ENCODE data around the gene HSP90B1. TPM values are rescaled to one million over a fixed set of nuclear protein-coding genes. Genes with fewer than 3 reads are reported as not detected.

HSP90B1 gene
- polyA plus RNA-seq, 1 experiment = 272 TPM

GRCh38 chr12:103944964-103945363 lies 14.8 kb downstream of the HSP90B1 start:
- POLR2A ChIA-PET = no interaction called here

GRCh38 chr12:103947871-103948555 lies 17.8 kb downstream of the HSP90B1 start:
- CTCF ChIA-PET = no interaction called here
- POLR2A ChIA-PET = interaction anchor here (0.6 kb wide), 1 partner anchor 212 kb away, joined by 3 read pairs; no protein-coding TSS in a partner anchor
- peaks cover 17% of the 10 kb centered on the region for H3K36me3 ChIP-seq (ENCODE audit: control insufficient read depth, insufficient read depth, low read length)
- H3K27me3 ChIP-seq (ENCODE audit: control insufficient read depth, insufficient read depth, low read length) = no peaks in the 10 kb centered on the region
- DNase-seq (ENCODE audit: low read depth) = no peak
- no peak overlapping the region for H3K4me3 ChIP-seq (ENCODE audit: low read depth, low read length)
- no peak for TF ChIP-seq CTCF (IDR thresholded peaks at IDR 0.05; ENCODE audit: insufficient read depth, low read depth, low read length)

More at GRCh38 chr12:103944964-103945363, 14.8 kb downstream of the HSP90B1 start:
- DNase-seq (ENCODE audit: low read depth) = no peak
- TF ChIP-seq CTCF (IDR thresholded peaks at IDR 0.05; ENCODE audit: insufficient read depth, low read depth, low read length) = no peak
- no peak overlapping the region for H3K4me3 ChIP-seq (ENCODE audit: low read depth, low read length)
- H3K27me3 ChIP-seq (ENCODE audit: control insufficient read depth, insufficient read depth, low read length) = no peaks in the 10 kb centered on the region
- CTCF ChIA-PET = interaction anchor here (1.3 kb wide), 1 partner anchor 9 kb away, joined by 3 read pairs; no protein-coding TSS in a partner anchor
- peaks cover 15% of the 10 kb centered on the region for H3K36me3 ChIP-seq (ENCODE audit: control insufficient read depth, insufficient read depth, low read length)

DNA sequence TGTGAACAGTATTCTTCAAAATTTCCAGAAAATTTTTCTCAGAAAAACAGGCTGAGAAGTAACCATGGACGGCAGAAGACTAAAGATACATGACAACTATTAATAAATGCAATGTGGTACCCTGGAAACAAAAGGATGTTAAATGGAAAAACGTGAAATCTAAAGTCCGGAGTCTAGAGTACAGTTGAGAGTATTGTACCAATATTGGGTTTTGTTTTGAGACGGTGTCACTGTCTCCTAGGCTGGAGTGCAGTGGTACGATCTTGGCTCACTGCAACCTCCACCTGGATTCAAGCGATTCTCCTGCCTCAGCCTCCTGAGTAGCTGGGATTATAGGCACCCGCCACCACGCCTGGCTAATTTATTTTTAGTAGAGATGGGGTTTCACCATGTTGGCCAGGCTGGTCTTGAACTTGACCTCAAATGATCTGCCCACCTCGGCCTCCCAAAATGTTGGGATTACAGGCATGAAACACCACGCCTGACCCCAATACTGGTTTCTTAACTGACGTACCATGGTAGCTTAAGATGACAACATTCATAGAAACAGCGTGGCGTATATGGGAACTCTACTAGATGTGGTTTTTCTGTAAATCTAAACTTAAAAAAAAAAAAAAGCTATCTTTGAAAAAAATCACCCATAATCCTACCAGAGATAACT lies 18.7 kb downstream of the HSP90B1 start:
- no peak for TF ChIP-seq CTCF (IDR thresholded peaks at IDR 0.05; ENCODE audit: insufficient read depth, low read depth, low read length)
- Histone ChIP-seq H3K4me3 (ENCODE audit: low read depth, low read length) (no peak overlapping the region), H3K36me3 (ENCODE audit: control insufficient read depth, insufficient read depth, low read length) (peaks cover 15% of the 10 kb centered on the region), H3K27me3 (ENCODE audit: control insufficient read depth, insufficient read depth, low read length) (no peaks in the 10 kb centered on the region)
- no peak for DNase-seq (ENCODE audit: low read depth)
- ChIA-PET POLR2A (no interaction called here), CTCF (no interaction called here)

- POLR2A ChIA-PET = no interaction called here
- CTCF ChIA-PET = interaction anchor here (3.0 kb wide), 1 partner anchor 13 kb away, joined by 14 read pairs; the partner anchor contains the start of gene TDG
- TF ChIP-seq CTCF (IDR thresholded peaks at IDR 0.05; ENCODE audit: insufficient read depth, low read depth, low read length) = no peak
- no peak overlapping the region for H3K4me3 ChIP-seq (ENCODE audit: low read depth, low read length)
- peaks cover 9% of the 10 kb centered on the region for H3K36me3 ChIP-seq (ENCODE audit: control insufficient read depth, insufficient read depth, low read length)
- no peaks in the 10 kb centered on the region for H3K27me3 ChIP-seq (ENCODE audit: control insufficient read depth, insufficient read depth, low read length)
- no peak for DNase-seq (ENCODE audit: low read depth)
Observed at GRCh38 chr12:103952497-103952896, 22.3 kb downstream of the HSP90B1 start.

DNA sequence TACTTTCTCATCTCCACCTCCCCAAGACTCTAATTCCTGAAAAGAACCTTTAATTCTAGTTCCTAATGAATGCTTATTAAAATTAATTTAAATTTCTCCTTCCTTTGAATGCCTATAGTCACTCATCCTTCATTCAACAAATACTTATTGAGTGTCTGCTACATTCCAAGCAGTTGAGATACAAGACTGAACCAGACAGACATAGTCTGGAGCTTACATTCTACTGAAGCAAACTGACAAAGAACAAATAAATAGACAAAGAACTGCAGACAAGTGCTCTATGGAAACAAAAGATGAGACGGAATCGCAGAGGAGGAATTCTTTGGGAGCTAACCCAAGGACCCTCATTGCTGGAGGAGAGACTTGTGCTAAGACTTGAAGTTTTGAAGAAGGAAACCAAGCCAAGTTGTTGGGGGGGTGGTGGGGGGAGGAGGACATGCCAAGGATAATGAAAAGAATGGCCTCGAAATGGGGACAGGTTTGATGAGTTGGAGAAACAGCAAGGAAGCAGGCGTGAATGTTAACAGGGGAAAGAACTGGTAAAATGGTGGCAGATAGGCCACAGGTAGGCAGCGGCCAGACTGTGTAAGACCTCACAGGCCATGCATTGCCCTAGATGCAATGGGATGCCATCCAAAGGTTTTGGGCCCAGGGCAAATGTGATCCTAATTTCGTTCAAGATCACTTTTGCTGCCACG lies 25.8 kb downstream of the HSP90B1 start:
- CTCF ChIA-PET = interaction anchor here (1.0 to 1.7 kb wide), 2 partner anchors 10 to 153 kb away, joined by 3 to 10 read pairs; partner anchors contain the start of gene TDG
- H3K36me3 ChIP-seq (ENCODE audit: control insufficient read depth, insufficient read depth, low read length) = peaks cover 4% of the 10 kb centered on the region
- H3K4me3 ChIP-seq (ENCODE audit: low read depth, low read length) = peak overlapping the region; percentile 86
- no peaks in the 10 kb centered on the region for H3K27me3 ChIP-seq (ENCODE audit: control insufficient read depth, insufficient read depth, low read length)
- TF ChIP-seq CTCF (IDR thresholded peaks at IDR 0.05; ENCODE audit: insufficient read depth, low read depth, low read length) = no peak
- POLR2A ChIA-PET = interaction anchor here (1.3 kb wide), 1 partner anchor 26 kb away, joined by 5 read pairs; no protein-coding TSS in a partner anchor
- no peak for DNase-seq (ENCODE audit: low read depth)
